T1000 (cell line): ENCODE measurements around the gene MICAL2.

Source experiments
- DNase-seq: peaks from one replicate; lab custom pipeline; 2025; ENCODE audit warnings: mixed read lengths; lab: John Stamatoyannopoulos, UW

MICAL2 gene

GRCh38 chr11:12188548-12189317, 78.3 kb downstream of the MICAL2 start:
- DNase-seq = no peak

- DNase-seq = no peak
Measured at GRCh38 chr11:12189543-12190235, 79.3 kb downstream of the MICAL2 start.

GRCh38 chr11:12190511-12190910, 80.1 kb downstream of the MICAL2 start:
- DNase-seq = no peak

- DNase-seq = no peak
Measured at GRCh38 chr11:12192794-12193514, 82.6 kb downstream of the MICAL2 start.

- DNase-seq = no peak
Measured at GRCh38 chr11:12193515-12194336, 83.3 kb downstream of the MICAL2 start.

GRCh38 chr11:12195768-12196167, 85.4 kb downstream of the MICAL2 start:
- DNase-seq = no peak

GRCh38 chr11:12196308-12196707, 85.9 kb downstream of the MICAL2 start:
- no peak for DNase-seq

- no peak for DNase-seq
Measured at GRCh38 chr11:12196872-12197271, 86.5 kb downstream of the MICAL2 start.

GRCh38 chr11:12198251-12199222, 88.1 kb downstream of the MICAL2 start:
- no peak for DNase-seq

GRCh38 chr11:12199231-12199948, 89.0 kb downstream of the MICAL2 start:
- DNase-seq = no peak

- DNase-seq = no peak
Measured at GRCh38 chr11:12200279-12200990, 90.0 kb downstream of the MICAL2 start.

- no peak for DNase-seq
Measured at GRCh38 chr11:12200991-12201985, 90.9 kb downstream of the MICAL2 start.

GRCh38 chr11:12202661-12203310, 92.4 kb downstream of the MICAL2 start:
- DNase-seq = no peak

- no peak for DNase-seq
Measured at GRCh38 chr11:12204506-12204905, 94.1 kb downstream of the MICAL2 start.

- DNase-seq = no peak
Measured at GRCh38 chr11:12205330-12205729, 94.9 kb downstream of the MICAL2 start.

- no peak for DNase-seq
Measured at GRCh38 chr11:12206529-12206928, 96.1 kb downstream of the MICAL2 start.

GRCh38 chr11:12207384-12208150, 97.2 kb downstream of the MICAL2 start:
- DNase-seq = no peak
